HG02678 (cell line): ENCODE measurements around the gene TBCA.
A peak's percentile ranks its signal among the peaks of the same experiment; 100 is the strongest.
"Not testable (repeated sequence)": the region's sequence is repeated elsewhere in the genome, so short reads cannot be mapped to it uniquely, and the experiment has no call there.

Experiments
- ATAC-seq: cut with Tn5 transposase; IDR thresholded peaks from one replicate; pipeline ENCODE4 v1.9.1; 2021; ENCODE audit warnings: mild to moderate bottlenecking, moderate library complexity; ENCODE audit not compliant: unreplicated experiment

TBCA gene

GRCh38 chr5:77709993-77710685 is 66.0 kb downstream of the TBCA start:
- no peak for ATAC-seq

- ATAC-seq: no peak
Measured at GRCh38 chr5:77709340-77709739, 66.8 kb downstream of the TBCA start.

- ATAC-seq: no peak
Measured at GRCh38 chr5:77707791-77708190, 68.3 kb downstream of the TBCA start.

GRCh38 chr5:77699569-77699968 is 76.6 kb downstream of the TBCA start:
- ATAC-seq: not testable (repeated sequence)

- ATAC-seq: no peak
Measured at GRCh38 chr5:77698920-77699319, 77.2 kb downstream of the TBCA start.

- ATAC-seq: no peak
Measured at GRCh38 chr5:77697692-77698091, 78.4 kb downstream of the TBCA start.

- ATAC-seq: no peak
Measured at GRCh38 chr5:77696120-77696519, 80.0 kb downstream of the TBCA start.

GRCh38 chr5:77693913-77694312 is 82.2 kb downstream of the TBCA start:
- ATAC-seq: no peak

GRCh38 chr5:77683171-77683732 is 92.9 kb downstream of the TBCA start:
- ATAC-seq: no peak

GRCh38 chr5:77670526-77670925 is 105.6 kb downstream of the TBCA start:
- no peak for ATAC-seq

- no peak for ATAC-seq
Measured at GRCh38 chr5:77669677-77670076, 106.5 kb downstream of the TBCA start.

- ATAC-seq: no peak
Measured at GRCh38 chr5:77663090-77663863, 112.9 kb downstream of the TBCA start.

GRCh38 chr5:77662635-77663034 is 113.5 kb downstream of the TBCA start:
- ATAC-seq: no peak

GRCh38 chr5:77658662-77659061 is 117.5 kb downstream of the TBCA start:
- ATAC-seq: no peak

GRCh38 chr5:77651343-77651742 is 124.8 kb downstream of the TBCA start:
- no peak for ATAC-seq

- ATAC-seq: no peak
Measured at GRCh38 chr5:77650686-77651085, 125.5 kb downstream of the TBCA start.

GRCh38 chr5:77649776-77650175 is 126.4 kb downstream of the TBCA start:
- no peak for ATAC-seq

GRCh38 chr5:77645995-77646639 is 130.0 kb downstream of the TBCA start:
- no peak for ATAC-seq

GRCh38 chr5:77645158-77645994 is 130.8 kb downstream of the TBCA start:
- ATAC-seq: peak; percentile 66

GRCh38 chr5:77644371-77645157 is 131.6 kb downstream of the TBCA start:
- ATAC-seq: no peak
